Activated CD4-positive, alpha-beta T cell treated with anti-CD3 and anti-CD28 coated beads, Interleukin-10, Interleukin-2, amounts not matched to agents 100 ng/mL and 50 ng/mL, durations not matched to agents 16 hours and 8 hours (primary cell): ENCODE data around the gene ZFPM1.

Experiments
- DNase-seq: peaks from one replicate; pipeline ENCODE4 v3.0.0-alpha.2; 2020

ZFPM1 gene

GRCh38 chr16:88580371-88580770 lies 127.3 kb downstream of the ZFPM1 start:
- no peak for DNase-seq

- no peak for DNase-seq
Measured at GRCh38 chr16:88581033-88581432, 128.0 kb downstream of the ZFPM1 start.

GRCh38 chr16:88582912-88583575 lies 130.0 kb downstream of the ZFPM1 start:
- no peak for DNase-seq

- no peak for DNase-seq
Measured at GRCh38 chr16:88584676-88585075, 131.6 kb downstream of the ZFPM1 start.

GRCh38 chr16:88585269-88585668 lies 132.2 kb downstream of the ZFPM1 start:
- DNase-seq = no peak

- no peak for DNase-seq
Measured at GRCh38 chr16:88585927-88586581, 133.0 kb downstream of the ZFPM1 start.
